HepG2 (cell line): Measurements from ENCODE around the gene UBXN2A. TPM values are rescaled to one million over a fixed set of nuclear protein-coding genes. Genes with fewer than 3 reads are reported as not detected.

Experiments
- CC2D1A ChIP-seq: sonication (generic); formaldehyde crosslinking; IDR thresholded peaks from 2 replicates; pipeline ENCODE4 v1.8.1; 2023; ENCODE audit warnings: mild to moderate bottlenecking, missing genetic modification reagents
- CEBPB ChIP-seq: IDR thresholded peaks from 2 replicates; pipeline ENCODE4 v1.6.1; 2011; ENCODE audit warnings: low read depth, low read length, improper control_type of control experiment, borderline replicate concordance
- FOXK1 ChIP-seq: sonication (generic); formaldehyde crosslinking; IDR thresholded peaks from 2 replicates; pipeline ENCODE4 v1.4.0; 2020; ENCODE audit warnings: low read depth, missing genetic modification reagents, borderline replicate concordance
- FOXP4 ChIP-seq: sonication (generic); formaldehyde crosslinking; IDR thresholded peaks from 2 replicates; pipeline ENCODE4 v1.4.0; 2020; ENCODE audit warnings: missing genetic modification reagents
- GATAD2A ChIP-seq: IDR thresholded peaks from 2 replicates; pipeline ENCODE4 v1.6.1; 2016
- MIXL1 ChIP-seq: IDR thresholded peaks from 2 replicates; pipeline ENCODE4 v1.6.1; 2016
- MYNN ChIP-seq: sonication (generic); formaldehyde crosslinking; IDR thresholded peaks from 2 replicates; pipeline ENCODE4 v1.4.0; 2020; ENCODE audit warnings: mild to moderate bottlenecking, low read depth, missing genetic modification reagents
- NR1H2 ChIP-seq: sonication (generic); formaldehyde crosslinking; IDR thresholded peaks from 2 replicates; pipeline ENCODE4 v1.8.1; 2022; ENCODE audit warnings: low read depth, missing genetic modification reagents, borderline replicate concordance
- NR2C2 ChIP-seq: sonication (generic); formaldehyde crosslinking; IDR thresholded peaks from 2 replicates; pipeline ENCODE4 v1.4.0; 2020; ENCODE audit warnings: missing genetic modification reagents, mild to moderate bottlenecking, moderate library complexity, borderline replicate concordance
- NR2F2 ChIP-seq: IDR thresholded peaks from 2 replicates; pipeline ENCODE4 v1.6.1; 2012; ENCODE audit warnings: low read depth, inconsistent platforms, borderline replicate concordance
- PAXIP1 ChIP-seq: sonication (generic); formaldehyde crosslinking; conservative IDR thresholded peaks from 2 replicates; pipeline ENCODE4 v1.4.0; 2020; ENCODE audit warnings: mild to moderate bottlenecking, missing genetic modification reagents, moderate library complexity
- PRDM10 ChIP-seq: sonication (generic); formaldehyde crosslinking; IDR thresholded peaks from 2 replicates; pipeline ENCODE4 v1.4.0; 2020; ENCODE audit warnings: low read depth, missing genetic modification reagents
- RXRB ChIP-seq: IDR thresholded peaks from 2 replicates; pipeline ENCODE4 v1.6.1; 2016; ENCODE audit warnings: borderline replicate concordance, missing genetic modification reagents, missing compliant biosample characterization
- SKI ChIP-seq: fragments of 450-650 bp; IDR thresholded peaks from one replicate; pipeline ENCODE4 v1.6.1; 2018; ENCODE audit warnings: mild to moderate bottlenecking; ENCODE audit not compliant: partially characterized antibody
- SOX13 ChIP-seq, 3 experiments: fragments of 450-650 bp in 1 of 3; sonication (generic) in 1 of 3; formaldehyde crosslinking in 1 of 3; IDR thresholded peaks in 2 of 3; conservative IDR thresholded peaks in 1 of 3; 2 replicates each; pipeline versions ENCODE4 v1.5.0 to v1.6.1; 2016 to 2020; ENCODE audit warnings: antibody characterized with exemption in 1 of 3, mild to moderate bottlenecking in 1 of 3, missing compliant biosample characterization in 1 of 3, missing genetic modification reagents in 1 of 3, moderate library complexity in 1 of 3
- SOX6 ChIP-seq, 2 experiments: fragments of 450-650 bp in 1 of 2; sonication (generic) in 1 of 2; formaldehyde crosslinking in 1 of 2; IDR thresholded peaks; 2 replicates each; pipeline versions ENCODE4 v1.4.0 to v1.6.1; 2017 to 2020; ENCODE audit warnings: antibody characterized with exemption in 1 of 2, mild to moderate bottlenecking in 1 of 2, missing genetic modification reagents in 1 of 2
- TCF7 ChIP-seq: sonication (generic); IDR thresholded peaks from 2 replicates; pipeline ENCODE4 v1.6.1; 2016; ENCODE audit warnings: antibody characterized with exemption, low read depth
- ZFP82 ChIP-seq: sonication (generic); formaldehyde crosslinking; IDR thresholded peaks from 2 replicates; pipeline ENCODE4 v1.5.1; 2020; ENCODE audit warnings: mild to moderate bottlenecking, missing genetic modification reagents, borderline replicate concordance
- ZMYM4 ChIP-seq: sonication (generic); formaldehyde crosslinking; IDR thresholded peaks from 2 replicates; pipeline ENCODE4 v1.8.1; 2023; ENCODE audit warnings: mild to moderate bottlenecking, missing genetic modification reagents
- ZSCAN21 ChIP-seq: sonication (generic); formaldehyde crosslinking; IDR thresholded peaks from 2 replicates; pipeline ENCODE4 v1.8.0; 2022; ENCODE audit warnings: mild to moderate bottlenecking, missing genetic modification reagents, moderate library complexity, borderline replicate concordance
- ZSCAN30 ChIP-seq: sonication (generic); formaldehyde crosslinking; IDR thresholded peaks from 2 replicates; pipeline ENCODE4 v1.5.0; 2020; ENCODE audit warnings: mild to moderate bottlenecking, missing genetic modification reagents
- polyA plus RNA-seq, 8 experiments: library from polyadenylated mRNA; depleted of rRNA in 3 of 8; stranded (reverse) in 7 of 8; unstranded in 1 of 8; fragments of >200 nt; fragmentation: Illumina TruSeq in 4 of 8; extraction: Trizol in 4 of 8; gene quantifications; 2 replicates each; pipeline versions ENCODE4 v1.2.1 to v1.2.3, GENCODE V29; 2011 to 2016; ENCODE audit warnings: low read depth in 4 of 8, missing spikeins in 1 of 8, mixed read lengths in 1 of 8; ENCODE audit not compliant: insufficient read depth in 1 of 8
- total RNA-seq, 5 experiments: library from RNA; depleted of rRNA; stranded (reverse); fragments of >200 nt; fragmentation: Illumina TruSeq; extraction: Trizol; gene quantifications; 2 replicates each; pipeline ENCODE4 v1.2.3, GENCODE V29; 2016; ENCODE audit warnings: low read depth in 1 of 5

Gene UBXN2A
- total and polyA plus RNA-seq, 2 of the 13 experiments (the other 11 are each of a cell fraction or from before 2014, with no cell fraction given) = 8.3 to 20.9 TPM

- TF ChIP-seq PAXIP1 (peak; percentile 59), ZMYM4 (no peak), FOXK1 (peak; percentile 68; the same call in 1 of the 2 replicates), ZFP82 (CRISPR knock-in tag) (peak; percentile 13; the same call in 1 of the 2 replicates), ZSCAN21 (CRISPR knock-in tag) (no peak), SOX13 (IDR thresholded peaks at IDR 0.05) (no peak), SOX13 (CRISPR knock-in tag; conservative IDR thresholded peaks at IDR 0.05 in 1 of 2, IDR thresholded peaks at IDR 0.05 in 1 of 2) (peak in 1 of 2 experiments; percentile 51; a peak in 1 of 4 replicates), MIXL1 (CRISPR knock-in tag) (no peak), TCF7 (0 out of 2 replicates have a peak, but pooled peaks have one; percentile 34), RXRB (0 out of 2 replicates have a peak, but pooled peaks have one; percentile 23), FOXP4 (peak; percentile 88), CC2D1A (CRISPR knock-in tag) (no peak), MYNN (no peak), GATAD2A (CRISPR knock-in tag) (peak; percentile 70; the same call in 1 of the 2 replicates), NR1H2 (no peak), NR2C2 (CRISPR knock-in tag) (peak; percentile 35; the same call in 1 of the 2 replicates), CEBPB (peak; percentile 18; the same call in 1 of the 2 replicates), SOX6 (IDR thresholded peaks at IDR 0.05) (no peak), SOX6 (CRISPR knock-in tag; IDR thresholded peaks at IDR 0.05) (peak; percentile 85), ZSCAN30 (CRISPR knock-in tag) (no peak), PRDM10 (CRISPR knock-in tag) (0 out of 2 replicates have a peak, but pooled peaks have one; percentile 28), SKI (peak; percentile 19), NR2F2 (peak; percentile 56)
Measured at GRCh38 chr2:24052951-24053350, 112.7 kb downstream of the UBXN2A start (continued).
